ENCODE data around the gene MPP2. TPM values are rescaled to one million over a fixed set of nuclear protein-coding genes. Genes with fewer than 3 reads are reported as not detected.

Gene MPP2
- total and polyA plus RNA-seq, 8 donors = 0.43 to 6.4 (median 1.8) TPM

DNA sequence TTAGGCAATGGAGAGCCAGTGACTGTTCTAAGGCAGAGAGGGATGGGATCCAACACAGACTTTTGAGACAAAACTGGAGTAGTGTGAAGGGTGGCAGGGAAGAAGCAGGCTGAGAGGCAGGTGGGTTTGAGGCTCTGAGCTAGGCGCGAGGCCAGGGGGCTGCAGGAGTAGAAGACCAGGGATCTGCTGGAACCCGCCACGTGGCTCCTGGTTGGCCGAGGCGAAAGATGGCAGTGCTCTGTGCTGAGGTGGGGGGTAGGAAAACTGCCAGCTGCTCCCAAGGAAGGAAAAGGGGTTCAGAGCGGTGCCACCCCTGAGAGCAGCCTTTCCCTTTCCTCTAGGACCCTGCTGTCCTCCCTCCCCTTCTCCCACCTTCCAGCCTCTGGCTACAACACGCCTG is 54.8 kb downstream of the MPP2 start:
- no peaks in the 10 kb centered on the region for H3K36me3 ChIP-seq
- no peak overlapping the region for H3K4me3 ChIP-seq
- no peak overlapping the region for H3K27ac ChIP-seq
- no peak for TF ChIP-seq POLR2AphosphoS5 (IDR thresholded peaks at IDR 0.05)
- no peak for TF ChIP-seq EP300 (IDR thresholded peaks at IDR 0.05)
- TF ChIP-seq, protein P1, sequence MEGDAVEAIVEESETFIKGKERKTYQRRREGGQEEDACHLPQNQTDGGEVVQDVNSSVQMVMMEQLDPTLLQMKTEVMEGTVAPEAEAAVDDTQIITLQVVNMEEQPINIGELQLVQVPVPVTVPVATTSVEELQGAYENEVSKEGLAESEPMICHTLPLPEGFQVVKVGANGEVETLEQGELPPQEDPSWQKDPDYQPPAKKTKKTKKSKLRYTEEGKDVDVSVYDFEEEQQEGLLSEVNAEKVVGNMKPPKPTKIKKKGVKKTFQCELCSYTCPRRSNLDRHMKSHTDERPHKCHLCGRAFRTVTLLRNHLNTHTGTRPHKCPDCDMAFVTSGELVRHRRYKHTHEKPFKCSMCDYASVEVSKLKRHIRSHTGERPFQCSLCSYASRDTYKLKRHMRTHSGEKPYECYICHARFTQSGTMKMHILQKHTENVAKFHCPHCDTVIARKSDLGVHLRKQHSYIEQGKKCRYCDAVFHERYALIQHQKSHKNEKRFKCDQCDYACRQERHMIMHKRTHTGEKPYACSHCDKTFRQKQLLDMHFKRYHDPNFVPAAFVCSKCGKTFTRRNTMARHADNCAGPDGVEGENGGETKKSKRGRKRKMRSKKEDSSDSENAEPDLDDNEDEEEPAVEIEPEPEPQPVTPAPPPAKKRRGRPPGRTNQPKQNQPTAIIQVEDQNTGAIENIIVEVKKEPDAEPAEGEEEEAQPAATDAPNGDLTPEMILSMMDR (IDR thresholded peaks at IDR 0.05) = no peak
- TF ChIP-seq POLR2A (IDR thresholded peaks at IDR 0.05) = no peak
- intact Hi-C loops (cut with DNase I; ENCODE audit: low total_unique reads) = no loop called here
- DNase-seq = no peak
- H3K9me3 ChIP-seq = peaks cover 0 to 9% (median 4%) of the 10 kb centered on the region in 4 donors
- no peaks in the 10 kb centered on the region for H3K4me1 ChIP-seq
- H3K27me3 ChIP-seq = peaks cover 0 to 42% (median 0%) of the 10 kb centered on the region in 3 donors
- WGBS, 5 donors = 88 to 97% (median 92%) methylated on average over 8 of the region's 8 CpGs

DNA sequence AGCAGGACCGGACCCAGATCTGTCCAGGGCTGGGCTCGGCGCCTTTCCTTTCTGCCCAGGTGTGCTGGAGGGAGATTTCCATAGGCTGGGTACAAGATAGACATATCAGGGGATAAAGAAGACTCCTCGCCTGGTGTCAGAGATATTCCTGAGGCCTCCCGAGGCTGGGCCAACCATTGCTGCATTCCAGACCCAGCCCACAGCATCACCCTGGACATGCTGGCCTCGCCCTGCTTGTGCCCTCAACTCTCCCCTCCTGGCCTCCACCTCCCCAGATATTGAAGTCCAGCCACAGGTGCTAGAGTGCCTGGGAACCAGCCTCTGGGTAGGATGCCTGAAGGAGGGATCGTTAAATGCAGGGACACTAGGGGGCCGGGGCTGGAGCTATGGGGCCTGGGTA is 58.2 kb downstream of the MPP2 start:
- intact Hi-C loops (cut with DNase I; ENCODE audit: low total_unique reads) = no loop called here
- Histone ChIP-seq H3K36me3 (no peaks in the 10 kb centered on the region), H3K4me1 (peaks cover 0 to 16% (median 8%) of the 10 kb centered on the region in 4 donors), H3K9me3 (no peaks in the 10 kb centered on the region), H3K27me3 (peaks cover 0 to 29% (median 0%) of the 10 kb centered on the region in 3 donors), H3K27ac (no peak overlapping the region), H3K4me3 (no peak overlapping the region)
- TF ChIP-seq, protein P1 (IDR thresholded peaks at IDR 0.05) = no peak
- TF ChIP-seq POLR2A (IDR thresholded peaks at IDR 0.05) (no peak), POLR2AphosphoS5 (IDR thresholded peaks at IDR 0.05) (no peak), EP300 (IDR thresholded peaks at IDR 0.05) (no peak)
- DNase-seq = no peak
- WGBS, 5 donors = 81 to 93% (median 85%) methylated on average over 7 to 8 of the region's 8 CpGs

DNA sequence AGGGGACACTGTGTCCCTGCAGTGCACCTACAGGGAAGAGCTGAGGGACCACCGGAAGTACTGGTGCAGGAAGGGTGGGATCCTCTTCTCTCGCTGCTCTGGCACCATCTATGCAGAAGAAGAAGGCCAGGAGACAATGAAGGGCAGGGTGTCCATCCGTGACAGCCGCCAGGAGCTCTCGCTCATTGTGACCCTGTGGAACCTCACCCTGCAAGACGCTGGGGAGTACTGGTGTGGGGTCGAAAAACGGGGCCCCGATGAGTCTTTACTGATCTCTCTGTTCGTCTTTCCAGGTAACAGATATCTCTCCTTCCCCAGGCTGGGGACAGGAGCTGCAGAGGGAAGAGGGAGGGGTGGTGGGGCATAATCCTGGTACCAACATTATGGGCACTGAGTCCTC is 58.7 kb downstream of the MPP2 start:
- no peak for DNase-seq
- H3K9me3 ChIP-seq = no peaks in the 10 kb centered on the region
- no peak overlapping the region for H3K4me3 ChIP-seq
- H3K4me1 ChIP-seq = peaks cover 0 to 16% (median 8%) of the 10 kb centered on the region in 4 donors
- intact Hi-C loops (cut with DNase I; ENCODE audit: low total_unique reads) = no loop called here
- TF ChIP-seq, protein P1 (IDR thresholded peaks at IDR 0.05) = no peak
- TF ChIP-seq POLR2AphosphoS5 (IDR thresholded peaks at IDR 0.05) (no peak), EP300 (IDR thresholded peaks at IDR 0.05) (no peak), POLR2A (IDR thresholded peaks at IDR 0.05) (no peak)
- 85 to 92% (median 87%) methylated on average over 10 of the region's 10 CpGs for WGBS, 5 donors
- no peaks in the 10 kb centered on the region for H3K36me3 ChIP-seq
- H3K27ac ChIP-seq = no peak overlapping the region
- H3K27me3 ChIP-seq = peaks cover 0 to 27% (median 0%) of the 10 kb centered on the region in 3 donors

DNA sequence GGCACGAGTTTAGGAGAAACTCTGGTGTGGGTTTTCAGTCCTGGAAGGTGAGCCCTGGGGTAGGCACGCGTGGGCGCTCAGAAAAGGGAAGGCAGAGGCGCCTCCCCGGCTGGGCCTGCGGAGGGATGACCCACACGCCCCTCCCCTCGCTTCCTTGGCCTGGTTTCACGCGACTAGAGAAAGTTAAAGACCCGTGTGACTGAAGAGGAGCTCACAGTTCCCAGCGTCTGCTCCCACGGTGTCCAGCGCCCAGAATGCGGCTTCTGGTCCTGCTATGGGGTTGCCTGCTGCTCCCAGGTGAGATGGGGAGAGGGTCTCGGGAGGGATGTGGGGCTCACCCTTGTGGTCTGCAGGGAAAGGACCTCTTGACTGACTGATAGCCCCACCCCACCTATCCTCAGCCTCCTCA is 60.4 kb downstream of the MPP2 start, which contains the start of gene CD300LG:
Gene CD300LG, plus strand, starts transcription at position 214 of the 409 bp plus-strand sequence. Its CDS starts 41 bp downstream, at position 255.
- WGBS, 5 donors = 31 to 49% (median 37%) methylated on average over 13 to 17 of the region's 17 CpGs
- DNase-seq = no peak
- H3K4me3 ChIP-seq = peak within 1 kb of the TSS in 1 of 4 donors; percentile 1
- no peaks in the 10 kb centered on the region for H3K9me3 ChIP-seq
- no peaks in the 10 kb centered on the region for H3K36me3 ChIP-seq
- intact Hi-C loops (cut with DNase I; ENCODE audit: low total_unique reads) = no loop called here
- H3K27me3 ChIP-seq = peaks cover 0 to 11% (median 0%) of the 10 kb centered on the region in 3 donors
- peaks cover 0 to 16% (median 8%) of the 10 kb centered on the region in 4 donors for H3K4me1 ChIP-seq
- no peak within 1 kb of the TSS for H3K27ac ChIP-seq
- TF ChIP-seq POLR2A (IDR thresholded peaks at IDR 0.05) = no peak
- TF ChIP-seq EP300 (IDR thresholded peaks at IDR 0.05) = no peak
- TF ChIP-seq POLR2AphosphoS5 (IDR thresholded peaks at IDR 0.05) = no peak
- TF ChIP-seq, protein P1 (IDR thresholded peaks at IDR 0.05) = no peak

Data from stomach (tissue), 9 donors.